Endothelial cell (in vitro differentiated cells): ENCODE data around the gene WAPL. TPM values are rescaled to one million over a fixed set of nuclear protein-coding genes. Genes with fewer than 3 reads are reported as not detected.
"Not testable (repeated sequence)": the region's sequence is repeated elsewhere in the genome, so short reads cannot be mapped to it uniquely, and the experiment has no call there.

Experiments used
- DNase-seq: peaks from one replicate; pipeline ENCODE4 v3.0.0; 2021; ENCODE audit warnings: low spot score
- H3K27ac Mint-ChIP-seq: one replicate; pipeline ENCODE4 v1.8.0; 2021; ENCODE audit warnings: mixed read lengths, inconsistent platforms; ENCODE audit not compliant: unreplicated experiment
- H3K27me3 Mint-ChIP-seq: one replicate; pipeline ENCODE4 v1.8.0; 2021; ENCODE audit warnings: mild to moderate bottlenecking, moderate library complexity, mixed read lengths, inconsistent platforms; ENCODE audit not compliant: unreplicated experiment
- H3K36me3 Mint-ChIP-seq: one replicate; pipeline ENCODE4 v1.8.0; 2021; ENCODE audit warnings: mild to moderate bottlenecking, low read depth, mixed read lengths, inconsistent platforms; ENCODE audit not compliant: unreplicated experiment
- H3K4me1 Mint-ChIP-seq: one replicate; pipeline ENCODE4 v1.8.0; 2021; ENCODE audit warnings: mild to moderate bottlenecking, mixed read lengths, inconsistent platforms; ENCODE audit not compliant: unreplicated experiment
- H3K4me3 Mint-ChIP-seq: one replicate; pipeline ENCODE4 v1.8.0; 2021; ENCODE audit warnings: mild to moderate bottlenecking, mixed read lengths, inconsistent platforms; ENCODE audit not compliant: unreplicated experiment
- H3K9me3 Mint-ChIP-seq: one replicate; pipeline ENCODE4 v1.8.0; 2021; ENCODE audit warnings: mixed read lengths, inconsistent platforms; ENCODE audit not compliant: unreplicated experiment
- total RNA-seq: library from RNA; stranded (reverse); fragmentation: NEBNext Ultra II Directional; extraction: Animal tissue kit (Norgen Biotek cat#: 25700); gene quantifications from one replicate; pipeline ENCODE4 v1.2.1, GENCODE V29; 2021; ENCODE audit not compliant: unreplicated experiment
- TF ChIP-seq, protein P1 (sequence below): fragments of 200-600 bp; sonication (generic); IDR thresholded peaks from one replicate; pipeline ENCODE4 v1.5.0; 2021; ENCODE audit warnings: antibody characterized with exemption; ENCODE audit not compliant: unreplicated experiment

The WAPL gene
- total RNA-seq, 1 donor from 2014 or later: 41.8 TPM

DNA sequence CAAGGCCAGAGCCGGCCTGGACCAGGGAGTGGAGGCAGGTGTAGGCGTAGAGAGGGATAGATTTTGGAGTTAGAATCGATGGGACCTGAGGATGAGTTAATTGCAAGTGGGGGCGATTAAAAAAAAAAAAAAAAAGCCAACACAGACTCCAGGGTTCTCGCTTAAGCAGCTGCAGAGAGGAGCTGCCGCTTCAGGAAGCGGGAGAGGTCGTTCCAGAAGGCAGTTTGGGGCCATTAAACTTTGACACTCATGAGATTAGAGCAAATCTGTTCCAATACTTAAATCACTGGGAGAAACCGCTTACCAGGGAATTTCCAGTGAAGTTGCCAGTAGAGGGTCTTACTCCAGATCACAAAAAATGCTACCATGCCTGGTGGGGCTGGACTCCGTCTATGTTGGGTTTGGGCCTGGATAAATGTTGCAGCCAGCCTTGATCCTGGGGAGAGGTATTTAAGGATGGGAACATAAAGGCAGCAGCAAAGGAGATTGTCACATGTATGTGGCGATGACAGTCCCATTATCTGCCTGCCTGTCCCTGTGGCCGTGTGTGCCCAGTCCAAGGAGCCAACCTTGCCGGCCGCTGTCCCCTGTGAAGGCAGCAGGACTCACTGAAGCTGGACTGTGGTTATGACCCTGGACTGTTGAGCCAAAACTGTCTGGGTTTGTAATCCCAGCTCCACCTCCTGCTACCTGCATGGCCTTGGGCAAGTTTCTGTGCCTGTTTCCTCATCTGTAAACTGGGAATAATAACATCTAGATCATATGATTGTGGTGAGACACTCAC, 131.1 kb downstream of the WAPL start:
- no peak overlapping the region for H3K4me3 Mint-ChIP-seq

DNA sequence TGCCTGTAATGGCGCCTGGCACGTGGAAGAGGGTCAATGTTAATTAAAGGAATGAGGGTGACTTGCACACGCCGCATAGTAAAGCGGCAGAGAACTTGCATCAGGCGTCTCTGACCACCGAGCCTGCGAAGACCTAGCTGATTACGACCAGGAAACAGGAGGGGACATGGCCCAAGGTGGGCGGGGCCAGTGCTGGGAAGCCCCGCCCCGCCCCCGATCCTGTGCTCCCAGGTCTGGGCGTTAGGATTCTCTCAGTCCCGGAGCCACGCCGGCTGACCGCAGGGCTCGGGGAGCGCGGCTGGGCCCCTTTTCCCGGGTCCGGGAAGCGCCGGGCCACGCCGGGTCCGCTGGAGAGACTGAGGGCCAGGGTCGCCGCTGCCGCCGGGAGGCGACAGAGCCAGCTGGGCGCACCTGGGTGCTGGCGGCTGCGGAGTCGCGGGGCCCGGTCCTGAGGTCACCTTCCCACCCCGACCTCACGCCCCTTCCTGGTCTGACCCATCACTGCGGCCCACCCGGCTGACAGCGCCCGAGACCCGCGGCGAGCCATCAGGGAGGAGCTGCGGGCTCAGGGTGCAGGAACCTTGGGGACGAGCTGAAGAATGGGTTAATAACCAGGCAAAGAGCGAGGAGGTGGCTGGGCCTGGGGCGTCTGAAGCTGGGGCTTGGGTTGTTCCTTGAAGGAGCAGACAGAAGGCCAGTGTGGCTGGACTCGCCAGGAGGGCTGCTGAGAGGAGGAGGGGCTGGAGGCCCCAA, 132.0 kb downstream of the WAPL start:
- peak overlapping the region; percentile 71 for H3K4me3 Mint-ChIP-seq
- peaks cover 28% of the 10 kb centered on the region for H3K27me3 Mint-ChIP-seq
- peaks cover 7% of the 10 kb centered on the region for H3K4me1 Mint-ChIP-seq
- H3K36me3 Mint-ChIP-seq: no peaks in the 10 kb centered on the region
- no peak overlapping the region for H3K27ac Mint-ChIP-seq
- H3K9me3 Mint-ChIP-seq: no peaks in the 10 kb centered on the region
- TF ChIP-seq, protein P1, sequence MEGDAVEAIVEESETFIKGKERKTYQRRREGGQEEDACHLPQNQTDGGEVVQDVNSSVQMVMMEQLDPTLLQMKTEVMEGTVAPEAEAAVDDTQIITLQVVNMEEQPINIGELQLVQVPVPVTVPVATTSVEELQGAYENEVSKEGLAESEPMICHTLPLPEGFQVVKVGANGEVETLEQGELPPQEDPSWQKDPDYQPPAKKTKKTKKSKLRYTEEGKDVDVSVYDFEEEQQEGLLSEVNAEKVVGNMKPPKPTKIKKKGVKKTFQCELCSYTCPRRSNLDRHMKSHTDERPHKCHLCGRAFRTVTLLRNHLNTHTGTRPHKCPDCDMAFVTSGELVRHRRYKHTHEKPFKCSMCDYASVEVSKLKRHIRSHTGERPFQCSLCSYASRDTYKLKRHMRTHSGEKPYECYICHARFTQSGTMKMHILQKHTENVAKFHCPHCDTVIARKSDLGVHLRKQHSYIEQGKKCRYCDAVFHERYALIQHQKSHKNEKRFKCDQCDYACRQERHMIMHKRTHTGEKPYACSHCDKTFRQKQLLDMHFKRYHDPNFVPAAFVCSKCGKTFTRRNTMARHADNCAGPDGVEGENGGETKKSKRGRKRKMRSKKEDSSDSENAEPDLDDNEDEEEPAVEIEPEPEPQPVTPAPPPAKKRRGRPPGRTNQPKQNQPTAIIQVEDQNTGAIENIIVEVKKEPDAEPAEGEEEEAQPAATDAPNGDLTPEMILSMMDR: no peak
- peak; percentile 67 for DNase-seq

More for the DNA sequence above, 131.1 kb downstream of the WAPL start:
- Mint-ChIP-seq H3K36me3 (no peaks in the 10 kb centered on the region), H3K4me1 (peaks cover 7% of the 10 kb centered on the region), H3K27ac (no peak overlapping the region), H3K27me3 (peaks cover 28% of the 10 kb centered on the region), H3K9me3 (no peaks in the 10 kb centered on the region)
- TF ChIP-seq, protein P1: no peak
- DNase-seq: no peak

DNA sequence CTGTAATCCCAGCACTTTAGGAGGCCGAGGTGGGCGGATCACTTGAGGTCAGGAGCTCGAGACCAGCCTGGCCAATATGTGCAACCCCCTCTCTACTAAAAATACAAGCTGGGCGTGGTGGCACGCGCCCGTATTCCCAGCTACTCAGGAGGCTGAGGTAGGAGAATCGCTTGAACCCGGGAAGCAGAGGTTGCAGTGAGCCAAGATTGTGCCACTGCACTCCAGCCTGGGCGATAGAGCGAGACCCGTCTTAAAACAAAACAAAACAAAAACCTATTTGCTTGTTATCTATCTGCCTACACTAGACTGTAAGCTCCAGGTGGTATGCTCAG, 132.5 kb downstream of the WAPL start:
- H3K4me1 Mint-ChIP-seq, H3K27ac Mint-ChIP-seq, DNase-seq, H3K9me3 Mint-ChIP-seq, H3K36me3 Mint-ChIP-seq: not testable (repeated sequence)
- peaks cover 28% of the 10 kb centered on the region for H3K27me3 Mint-ChIP-seq
- peak overlapping the region; percentile 69 for H3K4me3 Mint-ChIP-seq

DNA sequence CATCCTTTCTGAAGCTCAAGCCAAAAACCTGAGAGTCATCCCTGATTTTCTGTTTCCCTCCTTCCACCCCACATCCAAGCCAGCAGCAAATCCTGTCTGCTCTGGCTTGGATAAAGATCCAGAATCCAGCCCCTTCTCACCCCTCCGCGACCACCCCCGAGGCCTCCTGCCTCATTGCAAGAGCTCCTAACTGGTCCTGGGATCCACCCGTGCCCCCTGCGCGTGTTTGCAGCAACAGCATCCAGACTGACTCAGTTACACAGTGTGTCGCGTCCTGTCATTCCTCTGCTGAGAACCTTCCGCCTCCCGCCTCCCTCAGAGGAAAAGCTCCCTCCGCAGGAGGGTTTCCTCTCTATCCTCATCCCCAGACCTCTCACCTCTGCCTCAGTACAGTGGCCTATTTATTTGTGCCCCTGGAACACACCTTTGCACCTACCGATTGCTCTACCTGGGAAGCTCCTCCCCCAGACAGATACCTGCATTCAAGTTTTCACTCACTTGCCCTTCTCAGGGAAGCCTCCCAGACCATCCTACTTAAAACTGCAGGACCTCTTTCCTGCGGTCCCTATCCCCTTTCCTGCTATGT, 133.4 kb downstream of the WAPL start:
- TF ChIP-seq, protein P1: no peak
- no peak for DNase-seq
- Mint-ChIP-seq H3K4me1 (peaks cover 7% of the 10 kb centered on the region), H3K36me3 (no peaks in the 10 kb centered on the region), H3K9me3 (no peaks in the 10 kb centered on the region), H3K27ac (peak overlapping the region; percentile 11), H3K4me3 (no peak overlapping the region), H3K27me3 (peaks cover 28% of the 10 kb centered on the region)

DNA sequence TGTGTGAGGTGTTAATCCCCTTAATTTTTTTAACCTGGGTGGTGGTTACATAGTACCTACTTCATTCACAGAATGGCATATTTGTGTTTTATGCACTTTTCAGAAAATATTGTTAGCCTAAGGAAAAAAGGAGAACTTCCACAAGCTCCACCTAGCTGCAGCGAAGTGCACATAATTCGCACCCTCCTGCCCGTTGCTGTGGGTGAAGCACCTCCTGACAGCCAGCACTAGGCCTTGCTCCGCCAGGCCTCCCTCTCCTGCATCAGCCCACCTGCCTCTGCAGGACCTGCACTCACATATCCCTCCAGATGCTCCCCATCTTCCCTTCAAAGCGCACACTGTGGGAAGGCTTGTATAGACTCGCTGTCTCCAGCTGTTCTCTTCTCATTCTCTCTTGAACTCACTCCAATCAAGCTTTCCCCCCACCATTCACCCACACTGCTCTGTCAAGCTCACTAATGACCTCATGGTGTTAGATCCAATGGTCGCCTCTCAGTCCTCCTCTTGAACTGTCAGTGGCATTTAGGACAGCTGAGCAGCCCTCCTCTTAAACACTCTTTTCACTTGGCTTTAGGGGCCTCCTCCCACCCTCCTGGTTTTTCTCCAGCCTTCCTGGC, 134.3 kb downstream of the WAPL start:
- Mint-ChIP-seq H3K27me3 (peaks cover 26% of the 10 kb centered on the region), H3K27ac (no peak overlapping the region), H3K9me3 (no peaks in the 10 kb centered on the region), H3K36me3 (no peaks in the 10 kb centered on the region), H3K4me1 (peaks cover 7% of the 10 kb centered on the region), H3K4me3 (no peak overlapping the region)
- no peak for DNase-seq
- TF ChIP-seq, protein P1: no peak
